Measurements from ENCODE around the gene UBE2L6. TPM values are rescaled to one million over a fixed set of nuclear protein-coding genes. Genes with fewer than 3 reads are reported as not detected.
"Not testable (repeated sequence)": the region's sequence is repeated elsewhere in the genome, so short reads cannot be mapped to it uniquely, and the experiment has no call there.

UBE2L6 gene
- total RNA-seq, 2 experiments from 2014 or later: 81.3 to 88.9 TPM

- CTCF ChIA-PET: interaction anchor here (1.3 kb wide), 1 partner anchor 84 kb away, joined by 3 read pairs; no protein-coding TSS in a partner anchor
- POLR2A ChIA-PET: no interaction called here
These were observed 26.3 kb downstream of the UBE2L6 start for GRCh38 chr11:57541169-57541568.

DNA sequence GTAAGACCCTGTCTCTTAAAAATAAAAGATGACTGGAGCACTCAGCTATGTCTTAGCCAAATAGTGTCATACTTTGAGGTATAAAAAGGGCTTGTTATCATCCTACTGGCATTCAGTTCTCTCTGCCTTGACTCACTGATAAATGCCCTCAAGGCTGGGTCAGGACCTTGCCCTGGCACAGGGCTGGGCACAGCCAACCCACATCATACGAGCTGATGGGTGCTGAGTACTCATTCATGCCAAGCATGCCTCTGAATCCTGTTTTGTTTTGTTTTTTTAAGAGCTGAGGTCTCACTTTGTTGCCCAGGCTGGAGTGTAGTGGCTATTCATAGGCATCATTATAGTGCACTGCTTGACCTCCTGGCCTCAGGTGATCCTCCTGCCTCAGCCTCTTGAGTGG, 28.1 kb downstream of the UBE2L6 start:
- CTCF ChIA-PET: no interaction called here
- POLR2A ChIA-PET: no interaction called here

GRCh38 chr11:57536947-57537619, 30.4 kb downstream of the UBE2L6 start, which contains the start of gene SMTNL1:
Gene SMTNL1 (plus strand): TSS chr11:57537595. CDS start chr11:57542643, 5,048 bp downstream.
- CTCF ChIA-PET: interaction anchor here (1.1 kb wide), 1 partner anchor 44 kb away, joined by 3 read pairs; no protein-coding TSS in a partner anchor
- POLR2A ChIA-PET: no interaction called here

DNA sequence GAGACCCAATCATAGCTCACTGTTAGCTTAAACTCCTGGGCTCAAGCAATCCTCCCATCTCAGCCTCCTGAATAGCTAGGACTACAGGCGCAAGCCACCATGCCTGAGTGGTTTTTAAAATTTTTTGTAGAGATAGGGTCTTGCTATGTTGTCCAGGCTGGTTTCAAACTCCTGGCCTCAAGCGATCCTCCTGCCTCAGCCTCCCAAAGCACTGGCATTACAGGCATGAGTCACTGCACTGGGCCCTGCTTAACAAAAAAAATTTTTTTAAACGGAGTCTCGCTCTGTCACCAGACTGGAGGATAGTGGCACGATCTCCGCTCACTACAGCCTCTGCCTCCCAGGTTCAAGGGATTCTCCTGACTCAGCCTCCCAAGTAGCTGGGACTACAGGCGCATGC, 33.0 kb downstream of the UBE2L6 start:
- POLR2A ChIA-PET: not testable (repeated sequence)
- CTCF ChIA-PET: interaction anchor here (1.7 to 1.9 kb wide), 2 partner anchors 34 to 41 kb away, joined by 4 read pairs; partner anchors contain the start of gene UBE2L6

- POLR2A ChIA-PET: interaction anchor here (1.1 to 2.1 kb wide), 2 partner anchors 16 to 110 kb away, joined by 3 to 12 read pairs; partner anchors contain the start of gene SLC43A1
- CTCF ChIA-PET: interaction anchor here (1.2 to 6.9 kb wide), 8 partner anchors 14 to 73 kb away, joined by 3 to 78 read pairs (median 5); partner anchors contain the start of genes RTN4RL2 and SLC43A1
These were observed 36.6 kb downstream of the UBE2L6 start, which contains the start of gene TIMM10 for GRCh38 chr11:57530596-57531507. Gene TIMM10 (minus strand): TSS chr11:57530754. CDS start chr11:57530189, 565 bp downstream.

GRCh38 chr11:57530215-57530595, 37.3 kb downstream of the UBE2L6 start:
- CTCF ChIA-PET: interaction anchor here (1.0 to 6.9 kb wide), 10 partner anchors 14 to 114 kb away, joined by 3 to 78 read pairs (median 5); partner anchors contain the start of genes RTN4RL2, SLC43A1 and UBE2L6
- POLR2A ChIA-PET: interaction anchor here (1.1 to 2.1 kb wide), 2 partner anchors 15 to 110 kb away, joined by 3 to 12 read pairs; partner anchors contain the start of gene SLC43A1

DNA sequence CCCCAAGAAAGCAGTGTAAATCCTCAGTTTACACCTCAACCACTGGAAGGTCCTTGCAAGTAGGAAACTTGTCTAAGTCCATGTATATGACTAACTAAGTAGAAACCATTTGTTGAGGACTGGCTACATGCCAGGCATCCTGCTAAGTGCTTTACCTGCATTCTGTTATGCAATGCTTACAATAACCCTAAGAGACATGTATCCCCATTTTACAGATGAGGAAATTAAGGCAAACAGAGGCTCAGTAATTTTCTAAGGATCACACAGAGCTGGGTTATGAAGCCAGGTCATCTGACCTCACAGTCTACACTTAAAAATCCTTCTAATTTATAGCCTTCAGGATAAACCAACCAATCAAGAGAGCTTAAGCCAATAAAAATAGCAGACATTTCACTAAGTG, 38.5 kb downstream of the UBE2L6 start:
- CTCF ChIA-PET: interaction anchor here (1.0 to 6.9 kb wide), 7 partner anchors 12 to 116 kb away, joined by 3 to 78 read pairs (median 6); partner anchors contain the start of genes RTN4RL2, SLC43A1 and UBE2L6
- POLR2A ChIA-PET: interaction anchor here (2.1 kb wide), 1 partner anchor 14 kb away, joined by 12 read pairs; the partner anchor contains the start of gene SLC43A1

DNA sequence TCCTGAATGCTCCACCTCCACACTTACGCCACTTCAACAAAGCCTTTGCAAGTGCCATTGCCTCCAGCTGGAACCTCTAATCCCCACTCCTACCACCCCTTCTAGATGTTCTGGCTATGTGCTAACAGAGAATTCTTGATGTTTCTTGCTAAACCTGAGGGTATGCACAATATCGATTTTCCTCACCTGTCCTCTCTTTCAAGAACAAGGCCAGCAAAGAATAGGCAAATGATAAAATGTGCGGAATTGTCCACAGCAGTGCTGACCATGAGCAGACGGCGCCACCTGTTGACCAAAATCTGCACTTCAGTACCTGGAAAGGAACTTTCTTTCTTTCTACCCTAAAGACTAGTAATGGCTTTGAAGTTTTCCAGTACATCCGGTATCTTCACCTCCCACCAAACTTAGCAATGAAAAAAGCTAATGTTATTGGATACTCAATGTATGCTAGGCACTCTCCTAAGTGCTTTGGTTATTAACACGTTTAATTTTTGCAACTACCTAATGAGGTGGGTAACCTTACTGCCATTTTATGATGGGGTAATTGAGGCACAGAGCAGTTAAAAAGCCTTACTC, 40.3 kb downstream of the UBE2L6 start:
- ChIA-PET CTCF (interaction anchor here (0.6 to 6.9 kb wide), 18 partner anchors 11 to 202 kb away, joined by 3 to 78 read pairs (median 5); partner anchors contain the start of genes SLC43A1 and TNKS1BP1), POLR2A (interaction anchor here (1.2 kb wide), 1 partner anchor 12 kb away, joined by 6 read pairs; the partner anchor contains the start of gene SLC43A1)

- CTCF ChIA-PET: interaction anchor here (1.9 kb wide), 1 partner anchor 30 kb away, joined by 9 read pairs; no protein-coding TSS in a partner anchor
- POLR2A ChIA-PET: no interaction called here
These were observed 44.1 kb downstream of the UBE2L6 start for GRCh38 chr11:57523419-57523818.

- ChIA-PET POLR2A (no interaction called here), CTCF (interaction anchor here (9.4 kb wide), 1 partner anchor 27 kb away, joined by 80 read pairs; no protein-coding TSS in a partner anchor)
These were observed 46.4 kb downstream of the UBE2L6 start for GRCh38 chr11:57521116-57521515.

GRCh38 chr11:57516061-57516443, 51.4 kb downstream of the UBE2L6 start:
- ChIA-PET POLR2A (interaction anchor here (0.6 to 2.5 kb wide), 4 partner anchors 12 to 56 kb away, joined by 3 to 12 read pairs (median 4); partner anchors contain the start of gene TIMM10), CTCF (interaction anchor here (1.9 to 9.4 kb wide), 5 partner anchors 13 to 58 kb away, joined by 5 to 80 read pairs (median 21); partner anchors contain the start of genes RTN4RL2 and TIMM10)

GRCh38 chr11:57515332-57516060, 52.0 kb downstream of the UBE2L6 start, which contains the start of gene SLC43A1:
Gene SLC43A1 (minus strand): TSS chr11:57515702. CDS start chr11:57514111, 1,591 bp downstream.
- CTCF ChIA-PET: interaction anchor here (0.9 to 9.4 kb wide), 10 partner anchors 13 to 182 kb away, joined by 3 to 80 read pairs (median 6); partner anchors contain the start of genes RTN4RL2 and TIMM10
- POLR2A ChIA-PET: interaction anchor here (0.6 to 2.5 kb wide), 5 partner anchors 12 to 33 kb away, joined by 3 to 12 read pairs (median 6); partner anchors contain the start of gene TIMM10

GRCh38 chr11:57514538-57515331, 52.7 kb downstream of the UBE2L6 start:
- ChIA-PET POLR2A (interaction anchor here (0.5 to 2.5 kb wide), 8 partner anchors 13 to 93 kb away, joined by 3 to 12 read pairs (median 4); partner anchors contain the start of gene TIMM10), CTCF (interaction anchor here (0.7 to 9.4 kb wide), 13 partner anchors 14 to 183 kb away, joined by 3 to 80 read pairs (median 5); partner anchors contain the start of gene TIMM10)

GRCh38 chr11:57513911-57514537, 53.4 kb downstream of the UBE2L6 start:
- ChIA-PET CTCF (interaction anchor here (0.7 to 9.4 kb wide), 8 partner anchors 15 to 139 kb away, joined by 3 to 80 read pairs (median 6); partner anchors contain the start of gene TIMM10), POLR2A (interaction anchor here (0.5 to 2.5 kb wide), 4 partner anchors 16 to 89 kb away, joined by 3 to 12 read pairs (median 7); partner anchors contain the start of gene TIMM10)

DNA sequence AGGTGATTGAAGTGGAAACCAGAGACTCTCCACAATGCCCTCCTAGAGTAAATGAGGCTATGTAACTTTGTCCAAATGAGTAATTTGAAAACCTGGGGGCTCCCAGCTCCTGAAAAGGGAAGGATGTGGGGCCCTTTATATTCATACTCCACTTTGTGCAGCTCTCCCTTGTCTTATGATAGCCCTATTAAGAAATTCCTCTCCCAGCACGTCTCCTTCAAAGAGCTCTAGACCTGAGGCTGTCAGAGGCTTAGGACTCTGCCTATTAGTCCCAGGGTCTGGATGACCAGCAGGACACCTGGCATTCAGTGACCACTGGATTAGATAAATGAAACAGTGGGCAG, 54.0 kb downstream of the UBE2L6 start:
- ChIA-PET POLR2A (interaction anchor here (2.0 kb wide), 1 partner anchor 20 kb away, joined by 9 read pairs; no protein-coding TSS in a partner anchor), CTCF (interaction anchor here (1.1 to 9.4 kb wide), 4 partner anchors 13 to 55 kb away, joined by 6 to 80 read pairs (median 8); no protein-coding TSS in a partner anchor)
